Esophagus muscularis mucosa (tissue), 4 donors: ENCODE results near the gene CSGALNACT2. TPM values are rescaled to one million over a fixed set of nuclear protein-coding genes. Genes with fewer than 3 reads are reported as not detected.

Source experiments
- DNase-seq: peaks from one replicate; pipeline ENCODE4 v3.0.0-alpha.2; 2017; ENCODE audit errors: extremely low spot score
- H3K27ac ChIP-seq, 4 donors: fragments of 200-600 bp; sonication (generic); replicated peaks in 1 of 4; 1 replicate in 3 of 4; 2 replicates in 1 of 4; pipeline ENCODE4 v1.5.1; 2016 to 2019; ENCODE audit warnings: mild to moderate bottlenecking in 1 of 4
- H3K27me3 ChIP-seq, 4 donors: fragments of 200-600 bp; sonication (generic); one replicate each; pipeline versions ENCODE4 v1.5.1 to v1.6.0; 2016 to 2019
- H3K36me3 ChIP-seq, 4 donors: fragments of 200-600 bp; sonication (generic); one replicate each; pipeline ENCODE4 v1.5.1; 2016 to 2019
- H3K4me1 ChIP-seq, 4 donors: fragments of 200-600 bp; sonication (generic); one replicate each; pipeline ENCODE4 v1.5.1; 2016 to 2019
- H3K4me3 ChIP-seq, 4 donors: fragments of 200-600 bp; sonication (generic); 1 replicate in 2 of 4; 2 replicates in 2 of 4; pipeline ENCODE4 v1.5.1; 2016 to 2019; ENCODE audit warnings: mild to moderate bottlenecking in 4 of 4, moderate library complexity in 1 of 4
- H3K9me3 ChIP-seq, 4 donors: fragments of 200-600 bp; sonication (generic); 1 replicate in 3 of 4; 2 replicates in 1 of 4; pipeline ENCODE4 v1.5.1; 2016 to 2019
- EP300 ChIP-seq: sonication (generic); formaldehyde crosslinking; IDR thresholded peaks from one replicate; pipeline ENCODE4 v1.6.1; 2017; ENCODE audit warnings: antibody characterized with exemption
- POLR2A ChIP-seq: fragments of 450-650 bp; IDR thresholded peaks from one replicate; pipeline ENCODE4 v1.6.1; 2017; ENCODE audit warnings: antibody characterized with exemption, moderate library complexity, mild to moderate bottlenecking, low read depth
- POLR2AphosphoS5 ChIP-seq, 2 donors: sonication (generic); formaldehyde crosslinking; IDR thresholded peaks; one replicate each; pipeline ENCODE4 v1.6.1; 2017; ENCODE audit warnings: antibody characterized with exemption in 2 of 2
- WGBS: methylation state at CpG from one replicate; pipeline ENCODE4 v1.1.5; 2018; 5-methylcytosine and 5-hydroxymethylcytosine counted together
- intact Hi-C: fragments of 100-400 bp; cut with DNase I; formaldehyde crosslinking; loops from one replicate; pipeline ENCODE4 v1.15.1; 2023
- total RNA-seq, 4 donors: library from RNA; depleted of rRNA; stranded (reverse); fragments of >200 nt; gene quantifications; one replicate each; pipeline versions ENCODE4 v1.1.0 to v1.2.1, GENCODE V29; 2016
- TF ChIP-seq, protein P1 (sequence below), 3 experiments: fragments of 200-600 bp in 2 of 3; fragments of 450-650 bp in 1 of 3; sonication (generic) in 2 of 3; IDR thresholded peaks; one replicate each; pipeline ENCODE4 v1.5.1; 2017 to 2019; ENCODE audit warnings: antibody characterized with exemption in 3 of 3, mild to moderate bottlenecking in 2 of 3, moderate library complexity in 1 of 3

The CSGALNACT2 gene
- total RNA-seq, 4 donors from 2014 or later, result 25.6 to 39.5 (median 33.9) TPM

DNA sequence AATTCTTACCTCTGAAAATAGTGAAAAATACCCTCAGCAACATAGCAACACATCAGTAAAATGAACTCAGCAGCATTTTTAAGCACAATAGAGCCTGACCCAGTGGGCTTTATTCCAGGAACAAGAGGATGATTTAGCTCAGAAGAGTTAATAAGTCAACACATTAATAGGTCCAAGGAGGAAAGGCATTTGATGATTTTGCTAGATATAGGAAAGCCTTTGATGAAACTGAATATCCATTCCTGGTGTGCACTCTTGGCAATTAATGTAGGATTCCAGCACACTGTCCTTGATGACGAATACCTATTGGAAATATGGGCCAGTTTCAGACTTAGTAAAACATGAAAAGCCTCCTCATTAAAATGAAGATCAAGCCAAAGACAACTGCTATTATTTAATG is 86.1 kb downstream of the CSGALNACT2 start:
- TF ChIP-seq POLR2AphosphoS5 (IDR thresholded peaks at IDR 0.05) (no peak), POLR2A (no peak), EP300 (no peak)
- TF ChIP-seq, protein P1, sequence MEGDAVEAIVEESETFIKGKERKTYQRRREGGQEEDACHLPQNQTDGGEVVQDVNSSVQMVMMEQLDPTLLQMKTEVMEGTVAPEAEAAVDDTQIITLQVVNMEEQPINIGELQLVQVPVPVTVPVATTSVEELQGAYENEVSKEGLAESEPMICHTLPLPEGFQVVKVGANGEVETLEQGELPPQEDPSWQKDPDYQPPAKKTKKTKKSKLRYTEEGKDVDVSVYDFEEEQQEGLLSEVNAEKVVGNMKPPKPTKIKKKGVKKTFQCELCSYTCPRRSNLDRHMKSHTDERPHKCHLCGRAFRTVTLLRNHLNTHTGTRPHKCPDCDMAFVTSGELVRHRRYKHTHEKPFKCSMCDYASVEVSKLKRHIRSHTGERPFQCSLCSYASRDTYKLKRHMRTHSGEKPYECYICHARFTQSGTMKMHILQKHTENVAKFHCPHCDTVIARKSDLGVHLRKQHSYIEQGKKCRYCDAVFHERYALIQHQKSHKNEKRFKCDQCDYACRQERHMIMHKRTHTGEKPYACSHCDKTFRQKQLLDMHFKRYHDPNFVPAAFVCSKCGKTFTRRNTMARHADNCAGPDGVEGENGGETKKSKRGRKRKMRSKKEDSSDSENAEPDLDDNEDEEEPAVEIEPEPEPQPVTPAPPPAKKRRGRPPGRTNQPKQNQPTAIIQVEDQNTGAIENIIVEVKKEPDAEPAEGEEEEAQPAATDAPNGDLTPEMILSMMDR (IDR thresholded peaks at IDR 0.05), result no peak
- DNase-seq, result no peak
- H3K9me3 ChIP-seq, result no peaks in the 10 kb centered on the region
- H3K36me3 ChIP-seq, result no peaks in the 10 kb centered on the region
- H3K4me3 ChIP-seq, result no peak overlapping the region
- WGBS, result 61% methylated on average over 1 of the region's 1 CpG
- H3K27me3 ChIP-seq, result peaks cover 0 to 50% (median 5%) of the 10 kb centered on the region in 4 donors
- intact Hi-C loops, result no loop called here
- H3K4me1 ChIP-seq, result peaks cover 5 to 10% (median 7%) of the 10 kb centered on the region in 4 donors
- no peak overlapping the region for H3K27ac ChIP-seq

DNA sequence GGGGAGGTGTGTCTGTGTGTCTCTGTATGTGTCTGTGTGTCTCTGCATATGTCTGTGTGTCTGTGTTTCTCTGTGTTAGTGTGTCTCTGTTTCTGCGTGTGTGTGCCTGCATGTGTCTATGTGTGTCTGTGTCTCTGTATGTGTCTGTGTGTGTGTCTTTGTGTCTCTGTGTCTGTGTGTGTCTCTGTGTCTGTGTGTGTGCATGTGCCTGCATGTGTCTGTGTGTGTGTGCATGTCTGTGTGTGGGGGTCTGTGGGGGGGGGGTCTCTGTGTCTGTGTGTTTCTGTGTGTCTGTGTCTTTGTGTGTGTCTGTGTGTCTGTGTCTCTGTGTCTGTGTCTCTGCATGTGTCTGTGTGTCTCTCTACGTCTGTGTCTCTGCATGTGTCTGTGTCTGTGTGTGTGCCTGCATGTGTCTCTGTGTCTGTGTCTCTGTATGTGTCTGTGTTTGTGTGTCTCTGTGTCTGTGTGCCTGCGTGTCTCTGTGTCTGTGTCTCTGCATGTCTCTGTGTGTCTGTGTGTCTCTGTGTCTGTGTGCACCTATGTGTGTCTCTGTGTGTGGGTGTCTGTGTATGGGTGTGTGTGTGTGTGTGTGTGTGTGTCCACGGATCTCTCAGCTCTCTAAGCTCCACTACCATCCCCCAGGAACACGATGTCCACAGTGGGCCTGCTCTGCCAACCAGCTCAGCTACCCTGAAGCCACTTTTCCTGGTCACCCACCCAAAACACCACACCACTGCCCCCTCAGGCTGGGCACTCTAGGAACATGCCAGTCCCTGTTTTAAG is 87.0 kb downstream of the CSGALNACT2 start:
- H3K27ac ChIP-seq, result no peak overlapping the region
- WGBS, result 82% methylated on average over 5 of the region's 5 CpGs
- intact Hi-C loops, result no loop called here
- peaks cover 9 to 19% (median 15%) of the 10 kb centered on the region in 4 donors for H3K4me1 ChIP-seq
- no peak for DNase-seq
- no peaks in the 10 kb centered on the region for H3K36me3 ChIP-seq
- no peak overlapping the region for H3K4me3 ChIP-seq
- no peaks in the 10 kb centered on the region for H3K9me3 ChIP-seq
- peaks cover 0 to 50% (median 13%) of the 10 kb centered on the region in 4 donors for H3K27me3 ChIP-seq
- TF ChIP-seq, protein P1 (IDR thresholded peaks at IDR 0.05), result no peak
- TF ChIP-seq POLR2A, result no peak
- TF ChIP-seq POLR2AphosphoS5 (IDR thresholded peaks at IDR 0.05), result no peak
- no peak for TF ChIP-seq EP300

DNA sequence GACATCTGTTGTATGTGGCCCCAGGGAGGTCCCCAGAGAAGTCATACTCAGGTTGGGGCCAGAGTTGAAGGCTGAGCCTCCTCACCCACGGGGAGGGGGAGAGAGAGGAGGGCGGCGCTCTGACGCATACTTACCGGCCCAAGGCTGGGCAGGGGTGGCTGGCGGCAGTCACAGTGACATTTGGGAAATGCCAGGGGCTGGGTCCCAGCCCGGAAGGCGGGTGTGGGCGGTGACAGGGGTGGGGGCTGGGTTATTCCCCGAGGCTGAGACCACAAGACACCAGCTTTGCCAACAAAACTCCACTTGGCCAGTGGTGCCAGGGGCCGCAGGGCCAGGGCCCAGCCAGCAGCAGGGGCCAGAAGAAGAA is 87.5 kb downstream of the CSGALNACT2 start:
- DNase-seq, result no peak
- H3K9me3 ChIP-seq, result no peaks in the 10 kb centered on the region
- peaks cover 0 to 52% (median 16%) of the 10 kb centered on the region in 4 donors for H3K27me3 ChIP-seq
- no peaks in the 10 kb centered on the region for H3K36me3 ChIP-seq
- peaks cover 9 to 22% (median 15%) of the 10 kb centered on the region in 4 donors for H3K4me1 ChIP-seq
- intact Hi-C loops, result no loop called here
- no peak overlapping the region for H3K27ac ChIP-seq
- TF ChIP-seq POLR2A (no peak), EP300 (no peak), POLR2AphosphoS5 (IDR thresholded peaks at IDR 0.05) (no peak)
- TF ChIP-seq, protein P1 (IDR thresholded peaks at IDR 0.05), result no peak
- 61% methylated on average over 11 of the region's 11 CpGs for WGBS
- no peak overlapping the region for H3K4me3 ChIP-seq

DNA sequence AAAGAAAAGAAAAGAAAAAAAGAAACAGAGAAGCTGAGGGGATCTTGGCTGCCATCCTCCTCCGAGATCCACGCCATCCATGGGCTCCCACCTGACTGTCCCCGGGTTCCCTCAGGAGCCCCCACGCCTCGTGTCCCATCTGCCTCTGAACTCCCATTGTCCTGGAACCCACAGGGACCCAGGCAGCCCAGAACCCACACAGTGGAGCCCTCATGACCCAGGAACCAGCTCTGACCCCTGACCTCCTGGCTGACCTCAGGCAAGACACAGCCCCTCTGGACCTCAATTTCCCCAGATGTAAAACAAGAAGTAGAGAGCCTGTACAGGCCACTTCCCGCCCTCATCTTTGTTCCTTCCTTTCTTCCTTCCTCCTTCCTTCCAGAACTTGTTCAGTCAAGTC is 88.2 kb downstream of the CSGALNACT2 start:
- H3K27ac ChIP-seq, result no peak overlapping the region
- 92% methylated on average over 6 of the region's 6 CpGs for WGBS
- no peaks in the 10 kb centered on the region for H3K9me3 ChIP-seq
- H3K4me3 ChIP-seq, result no peak overlapping the region
- peaks cover 9 to 22% (median 15%) of the 10 kb centered on the region in 4 donors for H3K4me1 ChIP-seq
- peaks cover 0 to 52% (median 16%) of the 10 kb centered on the region in 4 donors for H3K27me3 ChIP-seq
- TF ChIP-seq POLR2A, result no peak
- TF ChIP-seq, protein P1 (IDR thresholded peaks at IDR 0.05), result no peak
- no peak for TF ChIP-seq POLR2AphosphoS5 (IDR thresholded peaks at IDR 0.05)
- no peak for TF ChIP-seq EP300
- intact Hi-C loops, result no loop called here
- H3K36me3 ChIP-seq, result no peaks in the 10 kb centered on the region
- DNase-seq, result no peak
